ENCODE results near the gene EIPR1. TPM values are rescaled to one million over a fixed set of nuclear protein-coding genes. Genes with fewer than 3 reads are reported as not detected.
A peak's percentile ranks its signal among the peaks of the same experiment; 100 is the strongest.

The EIPR1 gene
- total and polyA plus RNA-seq, 2 of the 13 experiments (the other 11 are each of a cell fraction or from before 2014, with no cell fraction given), result 70.0 to 96.3 TPM

GRCh38 chr2:3246928-3247714 lies 130.5 kb downstream of the EIPR1 start (continued):
- TF ChIP-seq MIXL1 (CRISPR knock-in tag; IDR thresholded peaks at IDR 0.05) (peak; percentile 59; the same call in 1 of the 2 replicates), NFKBIZ (CRISPR knock-in tag; IDR thresholded peaks at IDR 0.05) (peak; percentile 47; the same call in 1 of the 2 replicates), ZNF280B (CRISPR knock-in tag; IDR thresholded peaks at IDR 0.05; ENCODE audit: borderline replicate concordance) (no peak), PAXIP1 (CRISPR knock-in tag; conservative IDR thresholded peaks at IDR 0.05) (peak; percentile 21; the same call in 1 of the 2 replicates), MEIS2 (CRISPR knock-in tag; IDR thresholded peaks at IDR 0.05) (no peak), IKZF4 (CRISPR knock-in tag; IDR thresholded peaks at IDR 0.05; ENCODE audit: borderline replicate concordance, low read depth, not compliant biosample characterization) (no peak), HNRNPK (IDR thresholded peaks at IDR 0.05; ENCODE audit: low read depth, low read length, poor library complexity, severe bottlenecking) (peak; percentile 98), NCOA2 (CRISPR knock-in tag; IDR thresholded peaks at IDR 0.05) (peak; percentile 62), HNF1A (IDR thresholded peaks at IDR 0.05; ENCODE audit: low read depth) (no peak), HNF1A (CRISPR knock-in tag; IDR thresholded peaks at IDR 0.05; ENCODE audit: borderline replicate concordance) (peak; percentile 28; the same call in 1 of the 2 replicates), YEATS4 (CRISPR knock-in tag; IDR thresholded peaks at IDR 0.05; ENCODE audit: borderline replicate concordance) (no peak), FOXA1 (IDR thresholded peaks at IDR 0.05) (no peak), FOXA1 (CRISPR knock-in tag; IDR thresholded peaks at IDR 0.05) (peak; percentile 71), TBX2 (CRISPR knock-in tag; IDR thresholded peaks at IDR 0.05; ENCODE audit: borderline replicate concordance) (peak; percentile 77; the same call in 1 of the 2 replicates), FOXM1 (CRISPR knock-in tag; IDR thresholded peaks at IDR 0.05) (no peak)

Measured in HepG2 (cell line).